GM19455 (cell line): ENCODE results near the gene FUCA1.
A peak's percentile ranks its signal among the peaks of the same experiment; 100 is the strongest.
"Not testable (repeated sequence)": the region's sequence is repeated elsewhere in the genome, so short reads cannot be mapped to it uniquely, and the experiment has no call there.

Experiments
- ATAC-seq: cut with Tn5 transposase; IDR thresholded peaks from one replicate; pipeline ENCODE4 v1.9.1; 2021; ENCODE audit not compliant: unreplicated experiment

Gene FUCA1

DNA sequence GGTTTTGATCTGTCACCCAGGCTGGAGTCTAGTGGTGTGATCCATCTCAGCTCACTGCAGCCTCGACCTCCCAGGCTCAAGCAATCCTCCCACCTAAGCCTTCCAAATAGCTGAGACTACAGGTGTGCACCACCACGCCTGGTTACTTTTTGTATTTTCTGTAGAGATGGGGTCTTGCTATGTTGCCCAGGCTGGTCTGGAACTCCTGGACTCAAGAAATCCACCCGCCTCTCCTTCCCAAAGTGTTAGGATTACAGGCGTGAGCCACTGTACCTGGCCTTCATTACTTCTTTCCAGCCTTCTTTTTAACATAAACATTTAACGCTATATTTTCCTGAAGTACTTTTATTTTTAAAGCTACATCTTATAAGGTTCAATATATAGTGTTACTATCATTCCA, 24.4 kb downstream of the FUCA1 start:
- ATAC-seq = no peak

DNA sequence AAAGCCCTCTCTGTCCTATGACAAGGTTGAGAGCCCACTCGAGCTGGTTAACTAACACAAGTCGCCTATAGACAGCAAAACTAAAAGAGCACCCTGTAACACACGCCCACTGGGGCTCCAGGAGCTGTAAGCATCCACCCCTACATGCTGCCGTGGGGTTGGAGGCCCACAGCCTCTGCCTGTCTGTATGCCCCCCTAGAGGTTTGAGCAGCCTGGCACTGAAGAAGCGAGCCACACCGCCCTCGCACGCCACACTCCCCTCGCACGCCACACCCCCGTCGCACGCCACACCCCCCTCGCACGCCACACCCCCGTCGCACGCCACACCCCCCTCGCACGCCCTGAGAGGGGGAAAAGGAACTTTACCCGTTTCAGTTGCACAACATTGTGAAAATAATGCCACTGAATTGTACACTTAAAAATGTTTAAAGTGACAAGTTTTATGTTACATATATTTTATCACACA, 29.7 kb downstream of the FUCA1 start:
- peak; percentile 63 for ATAC-seq

GRCh38 chr1:23837908-23838307, 30.2 kb downstream of the FUCA1 start:
- ATAC-seq = no peak

DNA sequence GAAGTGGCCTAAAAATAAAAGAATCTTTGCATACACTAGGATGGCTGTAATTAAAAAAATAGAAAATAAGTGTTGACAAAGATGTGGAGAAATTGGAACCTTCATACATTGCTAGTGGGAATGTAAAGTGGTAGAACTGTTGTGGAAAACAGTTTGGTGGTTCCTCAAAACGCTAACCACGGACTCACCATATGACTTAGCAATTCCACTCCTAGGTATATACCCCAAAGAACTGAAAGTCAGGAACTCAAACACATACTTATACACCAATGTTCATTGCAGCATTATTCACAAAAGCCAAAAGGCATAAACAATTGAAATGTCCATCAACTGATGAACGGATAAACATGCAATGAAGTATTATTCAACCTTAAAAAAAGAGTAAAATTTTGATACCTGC, 32.1 kb downstream of the FUCA1 start:
- no peak for ATAC-seq

DNA sequence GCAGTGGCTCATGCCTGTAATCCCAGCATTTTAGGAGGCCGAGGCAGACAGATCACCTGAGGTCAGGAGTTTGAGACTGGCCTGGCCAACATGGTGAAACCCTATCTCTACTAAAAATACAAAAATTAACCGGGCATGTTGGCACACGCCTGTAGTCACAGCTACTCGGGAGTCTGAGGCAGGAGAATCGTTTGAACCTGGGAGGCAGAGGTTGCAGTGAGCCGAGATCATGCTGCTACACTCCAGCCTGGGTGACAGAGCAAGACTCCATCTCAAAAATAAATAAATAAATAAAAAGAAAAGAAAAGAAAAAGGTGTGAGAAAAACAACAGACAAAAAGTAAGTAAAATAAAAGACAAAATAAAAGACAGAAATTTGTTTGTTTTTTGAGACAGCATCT, 33.9 kb downstream of the FUCA1 start:
- ATAC-seq = not testable (repeated sequence)

GRCh38 chr1:23827717-23828116, 40.4 kb downstream of the FUCA1 start:
- no peak for ATAC-seq

DNA sequence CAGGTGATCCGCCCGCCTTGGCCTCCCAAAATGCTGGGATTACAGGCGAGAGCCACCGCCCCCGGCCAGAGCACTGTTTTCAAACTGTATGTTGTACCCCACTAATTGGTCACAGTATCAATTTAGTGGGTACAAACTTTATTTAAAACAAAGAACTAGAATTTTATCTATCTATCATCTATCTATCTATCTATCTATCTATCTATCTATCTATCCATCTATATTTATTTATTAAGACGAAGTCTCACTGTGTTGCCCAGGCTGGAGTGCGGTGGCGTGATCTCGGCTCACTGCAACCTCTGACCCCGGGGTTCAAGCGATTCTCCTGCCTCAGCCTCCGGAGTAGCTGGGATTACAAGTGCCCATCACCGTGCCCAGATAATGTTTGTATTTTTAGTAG, 41.5 kb downstream of the FUCA1 start:
- ATAC-seq = not testable (repeated sequence)

DNA sequence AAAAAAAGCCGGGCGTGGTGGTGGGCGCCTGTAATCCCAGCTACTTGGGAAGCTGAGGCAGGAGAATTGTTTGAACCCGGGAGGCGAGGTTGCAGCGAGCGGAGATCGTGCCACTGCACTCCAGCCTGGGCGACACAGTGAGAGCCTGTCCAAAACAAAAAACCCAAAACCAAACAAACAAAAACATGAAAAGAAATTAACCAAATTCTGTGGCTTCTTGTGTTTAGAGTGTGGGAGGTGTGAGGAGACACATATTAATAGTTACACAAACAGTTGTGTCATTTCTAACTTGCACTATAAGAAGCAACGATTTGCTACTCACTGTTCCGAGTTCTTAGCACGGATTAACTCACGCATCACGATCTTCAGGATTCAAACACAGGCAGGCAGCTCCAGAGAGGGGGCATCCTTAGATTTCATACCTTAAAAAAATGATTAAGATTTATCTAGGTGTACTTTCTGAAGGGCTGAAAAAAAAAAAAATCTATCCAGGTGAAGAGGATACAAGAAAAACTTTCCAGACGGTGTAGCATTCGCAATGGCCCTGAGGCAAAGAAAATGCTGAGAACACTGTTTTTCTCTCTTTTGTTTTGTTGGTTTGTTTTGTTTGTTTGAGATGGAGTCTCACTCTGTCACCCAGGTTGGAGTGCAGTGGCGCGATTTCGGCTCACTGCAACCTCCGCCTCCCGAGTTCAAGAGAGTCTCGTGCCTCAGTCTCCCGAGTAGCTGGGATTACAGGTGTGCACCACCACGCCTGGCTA, 42.1 kb downstream of the FUCA1 start:
- ATAC-seq = no peak

- ATAC-seq = peak; percentile 65
Measured at GRCh38 chr1:23825076-23825761, 42.9 kb downstream of the FUCA1 start, which contains the start of gene HMGCL. HMGCL (minus strand) TSS chr1:23825429; CDS start chr1:23825415, 14 bp downstream.

DNA sequence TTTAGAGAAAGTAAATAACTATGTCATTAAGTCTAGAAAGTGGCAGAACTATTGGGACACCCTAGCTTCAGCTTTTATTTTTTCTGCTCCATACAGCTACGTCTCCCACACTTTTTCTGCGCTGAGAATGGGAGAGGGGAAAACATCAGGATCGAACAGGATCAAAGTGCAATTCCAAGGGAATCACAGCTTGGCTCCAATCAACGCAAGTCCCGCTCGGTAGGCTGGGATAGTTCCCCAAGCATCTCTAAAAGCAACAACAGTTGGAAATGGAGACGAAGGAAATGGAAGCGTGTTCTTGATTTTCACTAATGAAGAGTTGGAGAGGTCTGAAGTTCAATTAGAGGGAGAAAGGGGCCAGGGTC, 43.4 kb downstream of the FUCA1 start:
- ATAC-seq = no peak

DNA sequence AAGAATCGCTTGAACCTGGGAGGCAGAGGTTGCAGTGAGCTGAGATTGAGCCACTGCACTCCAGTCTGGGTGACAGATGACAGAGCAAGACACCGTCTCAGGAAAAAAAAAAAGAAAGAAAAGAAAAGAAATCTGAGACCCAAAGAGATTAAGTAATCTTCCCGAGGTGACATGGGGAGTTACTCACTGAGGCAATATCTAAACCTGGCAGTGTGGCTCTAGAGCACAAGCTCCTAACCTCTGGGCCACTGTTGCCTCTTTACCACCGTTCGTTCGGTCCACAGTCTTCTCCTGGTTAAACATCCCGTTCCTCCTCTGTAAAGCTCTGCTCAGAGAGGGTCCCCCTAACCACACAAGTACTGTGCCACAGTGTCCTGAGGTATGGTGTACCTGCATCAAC, 44.3 kb downstream of the FUCA1 start:
- no peak for ATAC-seq

GRCh38 chr1:23817633-23818032, 50.5 kb downstream of the FUCA1 start:
- ATAC-seq = no peak

GRCh38 chr1:23816906-23817305, 51.2 kb downstream of the FUCA1 start:
- ATAC-seq = no peak

- no peak for ATAC-seq
Measured at GRCh38 chr1:23816361-23816760, 51.7 kb downstream of the FUCA1 start.

DNA sequence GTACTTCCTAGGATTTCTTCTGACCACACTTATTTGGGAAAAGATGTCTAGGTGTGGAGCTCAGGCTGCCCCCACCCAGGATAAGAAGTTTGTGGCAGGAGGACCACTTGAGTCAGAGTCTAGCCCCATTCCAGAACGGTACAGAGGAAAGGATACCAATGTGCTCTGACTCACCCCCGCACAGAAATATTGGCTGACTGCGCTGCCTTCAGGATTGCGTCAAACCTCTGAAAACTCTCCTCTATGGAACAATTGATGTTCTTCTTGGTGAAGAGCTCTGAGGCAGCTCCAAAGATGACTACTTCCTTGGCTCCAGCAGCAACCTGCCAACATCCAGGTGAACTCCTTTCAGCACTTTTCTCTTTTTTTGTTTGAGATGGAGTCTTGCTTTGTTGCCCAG, 54.1 kb downstream of the FUCA1 start:
- no peak for ATAC-seq

DNA sequence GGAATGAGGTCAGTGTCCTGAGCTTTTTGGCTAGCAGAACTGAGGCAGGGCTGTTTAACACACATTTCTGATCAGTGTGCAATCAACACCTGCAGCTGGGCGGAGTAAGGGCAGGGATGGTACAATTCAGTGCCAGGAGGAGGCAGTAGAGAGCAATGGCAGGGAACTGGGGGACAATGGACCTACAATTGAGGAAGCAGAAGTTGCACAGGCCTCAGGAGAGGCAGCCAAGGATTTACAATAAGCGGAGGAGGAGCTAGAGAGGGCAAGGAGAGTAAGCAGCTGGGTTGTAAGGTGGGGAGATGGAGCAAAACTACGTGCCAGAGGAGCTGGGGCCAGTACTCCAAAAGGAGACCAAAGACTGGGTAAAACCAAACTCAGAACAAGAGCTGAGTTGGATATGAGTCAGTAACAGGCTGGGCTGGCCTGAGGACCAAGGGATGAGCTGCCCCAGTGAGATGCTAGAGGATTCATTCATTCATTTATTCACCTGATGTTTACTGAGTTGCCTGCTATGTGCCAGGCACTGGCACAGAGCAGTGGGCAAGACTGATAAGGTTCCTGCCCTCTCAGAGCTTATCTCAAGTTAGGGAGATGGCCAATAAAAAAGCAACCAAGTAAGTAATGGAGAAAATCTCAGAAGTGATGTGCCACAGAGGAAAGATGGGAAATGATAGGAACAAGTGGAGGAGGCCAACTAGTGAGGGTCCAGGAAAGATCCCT, 57.1 kb downstream of the FUCA1 start:
- no peak for ATAC-seq

GRCh38 chr1:23809751-23810171, 58.3 kb downstream of the FUCA1 start:
- no peak for ATAC-seq

- no peak for ATAC-seq
Measured at GRCh38 chr1:23807453-23807852, 60.6 kb downstream of the FUCA1 start.

DNA sequence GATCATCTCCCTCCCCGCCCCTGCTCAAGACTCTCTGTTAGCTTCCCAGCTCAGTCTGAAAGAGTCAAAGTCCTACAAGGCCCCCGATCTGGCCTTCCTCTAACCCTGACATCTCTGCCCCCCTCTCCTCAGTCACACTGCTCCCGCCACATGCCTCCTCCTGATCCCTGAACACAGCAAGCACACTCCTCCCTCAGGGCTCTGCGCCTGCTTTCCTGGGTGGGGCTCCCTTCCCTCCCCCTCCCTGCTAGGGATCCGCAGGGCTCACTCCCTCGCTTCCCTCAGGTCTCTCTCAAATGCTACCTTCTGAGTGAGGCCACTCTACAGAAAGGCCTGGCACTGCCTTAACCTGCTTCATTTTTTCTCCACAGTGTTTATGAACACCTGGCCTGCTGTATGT, 61.8 kb downstream of the FUCA1 start:
- no peak for ATAC-seq

GRCh38 chr1:23805025-23805424, 63.1 kb downstream of the FUCA1 start:
- no peak for ATAC-seq

GRCh38 chr1:23804183-23804835, 63.8 kb downstream of the FUCA1 start:
- no peak for ATAC-seq
